Cardiac muscle cell (in vitro differentiated cells and primary cell): Measurements from ENCODE around the gene TRIM40. TPM values are rescaled to one million over a fixed set of nuclear protein-coding genes. Genes with fewer than 3 reads are reported as not detected.
A peak's percentile ranks its signal among the peaks of the same experiment; 100 is the strongest.
"Not testable (repeated sequence)": the region's sequence is repeated elsewhere in the genome, so short reads cannot be mapped to it uniquely, and the experiment has no call there.

ENCODE experiments used
- DNase-seq, 2 donors: peaks; one replicate each; pipeline versions ENCODE4 v3.0.0 to v3.0.0-alpha.2; 2010 to 2017; ENCODE audit warnings: low read depth in 1 of 2, low spot score in 1 of 2
- H3K27ac ChIP-seq: fragments of 200-600 bp; sonication (generic); 2 replicates; pipeline ENCODE4 v1.5.1; 2016
- H3K27me3 ChIP-seq: fragments of 200-600 bp; sonication (generic); 2 replicates; pipeline ENCODE4 v1.6.0; 2016; ENCODE audit warnings: control low read depth
- H3K36me3 ChIP-seq: fragments of 200-600 bp; sonication (generic); 2 replicates; pipeline ENCODE4 v1.5.1; 2016; ENCODE audit warnings: control low read depth
- H3K4me1 ChIP-seq: fragments of 200-600 bp; sonication (generic); 2 replicates; pipeline ENCODE4 v1.8.1; 2017; ENCODE audit warnings: low read depth, mild to moderate bottlenecking, mixed run types
- H3K4me3 ChIP-seq: fragments of 200-600 bp; sonication (generic); 2 replicates; pipeline ENCODE4 v1.5.1; 2016; ENCODE audit warnings: mild to moderate bottlenecking
- H3K9me3 ChIP-seq: fragments of 200-600 bp; sonication (generic); 2 replicates; pipeline ENCODE4 v1.5.1; 2017; ENCODE audit warnings: low read depth, mild to moderate bottlenecking, control low read depth
- CTCF ChIP-seq: IDR thresholded peaks from 2 replicates; pipeline ENCODE4 v1.5.1; 2012; ENCODE audit warnings: low read depth, mild to moderate bottlenecking, low read length
- polyA plus RNA-seq: library from polyadenylated mRNA; unstranded; fragments of >200 nt; fragmentation: Nextera tagmentation; extraction: Ambion mirVana; gene quantifications from 2 replicates; pipeline ENCODE4 v1.2.1, GENCODE V29; 2016
- total RNA-seq: library from RNA; depleted of rRNA; stranded (reverse); fragments of >200 nt; gene quantifications from 2 replicates; pipeline ENCODE4 v1.2.3, GENCODE V29; 2016

Gene TRIM40
- total and polyA plus RNA-seq, 2 experiments from 2014 or later, result not detected

GRCh38 chr6:30130887-30131862 is 4.8 kb upstream of the TRIM40 start:
- Histone ChIP-seq H3K9me3 (no peaks in the 10 kb centered on the region), H3K27ac (no peak overlapping the region), H3K36me3 (no peaks in the 10 kb centered on the region), H3K27me3 (peaks cover 94% of the 10 kb centered on the region), H3K4me1 (no peaks in the 10 kb centered on the region), H3K4me3 (no peak overlapping the region)
- peak; percentile 100 for TF ChIP-seq CTCF
- peak; percentile 86 to 90 for DNase-seq

- Histone ChIP-seq H3K27ac (no peak overlapping the region), H3K4me3 (no peak overlapping the region), H3K27me3 (peaks cover 94% of the 10 kb centered on the region), H3K4me1 (no peaks in the 10 kb centered on the region), H3K36me3 (no peaks in the 10 kb centered on the region), H3K9me3 (no peaks in the 10 kb centered on the region)
- DNase-seq, result no peak
- no peak for TF ChIP-seq CTCF
Observed at GRCh38 chr6:30131947-30132497, 3.9 kb upstream of the TRIM40 start.

GRCh38 chr6:30135147-30135546 is 793 bp upstream of the TRIM40 start:
- Histone ChIP-seq H3K9me3 (no peaks in the 10 kb centered on the region), H3K36me3 (no peaks in the 10 kb centered on the region), H3K27ac (no peak overlapping the region), H3K4me1 (no peaks in the 10 kb centered on the region), H3K4me3 (no peak overlapping the region), H3K27me3 (peaks cover 84% of the 10 kb centered on the region)
- no peak for TF ChIP-seq CTCF
- DNase-seq, result no peak

- H3K4me1 ChIP-seq, result no peaks in the 10 kb centered on the region
- TF ChIP-seq CTCF, result no peak
- no peaks in the 10 kb centered on the region for H3K36me3 ChIP-seq
- DNase-seq, result no peak
- H3K4me3 ChIP-seq, result no peak overlapping the region
- H3K27ac ChIP-seq, result no peak overlapping the region
- H3K27me3 ChIP-seq, result peaks cover 75% of the 10 kb centered on the region
- no peaks in the 10 kb centered on the region for H3K9me3 ChIP-seq
Observed at GRCh38 chr6:30136570-30137286, 788 bp downstream of the TRIM40 start.

- not testable (repeated sequence) for H3K4me1 ChIP-seq, H3K27ac ChIP-seq, DNase-seq, H3K4me3 ChIP-seq, H3K9me3 ChIP-seq, H3K36me3 ChIP-seq
- peaks cover 56% of the 10 kb centered on the region for H3K27me3 ChIP-seq
Observed at GRCh38 chr6:30140240-30140639, 4.3 kb downstream of the TRIM40 start.

GRCh38 chr6:30142665-30143064 is 6.7 kb downstream of the TRIM40 start:
- H3K9me3 ChIP-seq, result no peaks in the 10 kb centered on the region
- no peak for TF ChIP-seq CTCF
- H3K27me3 ChIP-seq, result peaks cover 32% of the 10 kb centered on the region
- no peak overlapping the region for H3K4me3 ChIP-seq
- H3K27ac ChIP-seq, result no peak overlapping the region
- no peak for DNase-seq
- H3K36me3 ChIP-seq, result no peaks in the 10 kb centered on the region
- no peaks in the 10 kb centered on the region for H3K4me1 ChIP-seq
